CD1c-positive myeloid dendritic cell (primary cell): ENCODE measurements around the gene FRAT1.
"Not testable (repeated sequence)": the region's sequence is repeated elsewhere in the genome, so short reads cannot be mapped to it uniquely, and the experiment has no call there.

Experiments used
- DNase-seq: peaks from one replicate; pipeline ENCODE4 v3.0.0-alpha.2; 2016; ENCODE audit errors: extremely low spot score

The FRAT1 gene, protein sequence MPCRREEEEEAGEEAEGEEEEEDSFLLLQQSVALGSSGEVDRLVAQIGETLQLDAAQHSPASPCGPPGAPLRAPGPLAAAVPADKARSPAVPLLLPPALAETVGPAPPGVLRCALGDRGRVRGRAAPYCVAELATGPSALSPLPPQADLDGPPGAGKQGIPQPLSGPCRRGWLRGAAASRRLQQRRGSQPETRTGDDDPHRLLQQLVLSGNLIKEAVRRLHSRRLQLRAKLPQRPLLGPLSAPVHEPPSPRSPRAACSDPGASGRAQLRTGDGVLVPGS

DNA sequence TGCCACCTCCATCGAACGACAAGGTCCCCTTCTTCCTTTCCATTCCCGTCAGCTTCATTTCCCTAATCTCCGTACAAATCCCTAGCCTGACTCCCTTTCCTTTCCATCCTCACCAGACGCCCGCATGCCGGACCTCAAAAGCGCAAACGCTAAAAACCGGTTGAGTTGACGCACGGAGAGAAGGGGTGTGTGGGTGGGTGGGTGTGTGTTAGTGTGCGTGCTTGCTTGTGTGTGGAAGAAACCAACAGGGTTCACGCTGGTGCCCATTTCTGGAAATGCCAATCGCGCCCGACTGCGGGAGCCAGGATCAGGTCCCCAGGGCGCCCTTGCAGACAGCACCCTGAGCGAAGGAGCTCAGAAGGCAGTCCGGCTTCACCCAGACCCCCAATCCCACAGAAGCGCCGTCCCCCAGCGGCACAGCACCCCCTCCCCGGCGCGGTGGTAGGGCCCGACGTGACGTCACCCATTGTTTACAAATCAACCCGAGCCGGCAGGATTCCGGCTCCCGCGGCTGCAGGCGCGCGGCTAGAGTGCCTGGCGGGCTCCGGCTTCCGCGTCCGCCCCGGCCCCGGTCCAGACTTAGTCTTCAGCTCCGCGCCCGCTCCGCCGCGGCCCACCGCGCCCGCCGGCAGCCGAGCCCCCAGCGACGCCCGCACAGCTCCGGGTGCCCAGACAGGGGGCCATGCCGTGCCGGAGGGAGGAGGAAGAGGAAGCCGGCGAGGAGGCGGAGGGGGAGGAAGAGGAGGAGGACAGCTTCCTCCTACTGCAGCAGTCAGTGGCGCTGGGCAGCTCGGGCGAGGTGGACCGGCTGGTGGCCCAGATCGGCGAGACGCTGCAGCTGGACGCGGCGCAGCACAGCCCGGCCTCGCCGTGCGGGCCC, at the start of gene FRAT1:
FRAT1 (plus strand) TSS at position 500 of the 880 bp plus-strand sequence; CDS start at position 683, 183 bp downstream.
- DNase-seq = peak; percentile 94

DNA sequence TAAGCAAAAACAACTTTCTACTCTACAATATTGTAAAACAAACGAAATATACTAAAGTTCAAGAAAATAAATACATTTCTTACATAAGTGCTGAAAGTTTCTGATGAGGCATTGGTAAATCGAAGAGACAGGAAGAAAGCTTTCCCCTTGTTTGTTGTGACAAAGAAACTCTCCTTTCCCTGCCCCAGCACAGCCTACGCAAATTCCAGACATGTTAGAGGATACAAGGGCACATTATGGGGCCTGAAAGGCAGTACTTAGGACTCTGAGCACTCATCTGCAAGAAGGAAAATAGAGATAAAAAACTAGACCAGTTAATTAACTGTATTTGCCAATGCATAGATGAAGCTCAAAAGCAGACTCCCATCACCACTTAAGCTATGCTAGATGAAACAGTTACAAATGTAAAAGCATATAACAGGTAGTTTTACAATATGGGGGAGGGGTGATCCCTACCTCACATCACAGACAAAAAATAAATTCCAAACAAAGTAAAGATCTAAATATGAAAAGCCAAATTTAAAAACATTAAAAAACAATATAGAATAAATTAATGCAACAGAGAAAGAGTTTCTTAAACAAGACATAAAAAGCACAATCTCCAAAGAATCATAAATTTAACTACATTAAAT, 48.4 kb upstream of the FRAT1 start:
- DNase-seq = no peak

DNA sequence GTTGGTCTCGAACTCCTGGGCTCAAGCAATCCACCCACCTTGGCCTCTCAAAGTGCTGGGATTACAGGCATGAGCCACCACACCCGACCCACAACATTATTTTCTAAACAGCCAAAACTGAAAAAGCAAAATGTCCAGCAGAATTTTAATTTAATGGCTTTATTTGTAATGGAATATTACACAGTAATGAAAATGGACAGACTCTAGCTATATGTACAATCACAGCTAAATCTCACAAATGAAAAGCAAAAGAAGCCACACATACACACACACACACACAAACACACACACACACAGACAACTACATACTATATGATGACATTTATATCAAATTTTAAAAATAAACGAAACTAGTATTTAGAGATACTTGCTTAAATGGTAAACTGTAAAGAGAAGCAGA, 45.4 kb upstream of the FRAT1 start:
- no peak for DNase-seq

DNA sequence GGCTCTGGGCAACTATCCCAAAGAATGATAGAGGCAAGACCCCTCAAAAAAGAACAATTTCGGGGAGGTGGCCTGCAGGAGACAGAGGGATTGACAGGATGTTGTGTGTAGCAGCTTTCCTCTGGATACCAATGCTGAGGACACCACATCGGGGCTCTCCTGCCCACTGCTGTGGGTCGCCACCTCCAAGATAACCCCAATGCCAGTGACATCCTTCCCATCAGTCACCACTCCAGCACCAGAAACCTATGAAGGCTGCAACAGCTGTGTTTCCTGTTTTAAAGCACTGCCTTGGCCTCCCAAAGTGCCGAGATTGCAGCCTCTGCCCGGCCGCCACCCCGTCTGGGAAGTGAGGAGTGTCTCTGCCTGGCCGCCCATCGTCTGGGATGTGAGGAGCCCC, 44.2 kb upstream of the FRAT1 start:
- DNase-seq = no peak

DNA sequence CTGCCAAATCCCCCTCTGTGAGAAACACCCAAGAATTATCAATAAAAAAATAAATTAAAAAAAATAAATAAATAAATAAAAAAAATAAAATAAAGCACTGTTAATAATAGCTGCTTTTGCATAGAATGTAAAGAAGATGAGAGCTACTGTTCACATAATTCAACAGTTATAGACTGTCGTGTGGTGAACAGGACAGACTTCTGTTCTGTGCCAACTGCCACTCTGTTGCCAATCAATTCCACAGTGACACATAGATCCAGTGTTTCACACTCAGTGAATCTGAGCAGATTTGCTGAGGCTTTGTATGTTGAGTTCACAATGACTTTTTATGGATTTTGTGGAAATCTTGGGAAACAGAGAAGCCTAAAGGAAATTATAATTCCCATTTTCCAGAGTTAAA, 41.5 kb upstream of the FRAT1 start:
- DNase-seq = no peak

DNA sequence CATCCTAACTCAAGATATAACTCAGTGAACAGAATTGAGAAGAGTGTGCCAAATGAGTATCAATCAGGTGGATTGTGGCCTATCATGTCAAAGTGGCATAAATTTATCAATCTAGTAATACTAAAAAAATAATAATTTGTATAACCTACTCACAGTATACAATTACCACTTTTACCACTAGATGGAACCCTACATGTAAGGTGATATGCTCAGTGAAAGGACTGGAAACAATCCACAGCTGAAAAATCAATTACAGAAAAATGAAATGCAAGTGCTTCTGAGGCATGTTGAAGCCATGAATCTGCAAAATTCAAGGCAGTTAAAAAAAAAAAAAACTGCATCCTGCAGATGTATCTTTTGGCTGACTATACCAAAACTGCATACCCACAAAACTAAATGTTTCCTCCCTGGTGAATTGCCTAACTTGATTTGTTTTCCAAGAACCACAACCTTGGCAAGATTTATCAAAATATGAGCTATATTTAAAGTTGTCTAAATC, 40.5 kb upstream of the FRAT1 start:
- peak; percentile 73 for DNase-seq

DNA sequence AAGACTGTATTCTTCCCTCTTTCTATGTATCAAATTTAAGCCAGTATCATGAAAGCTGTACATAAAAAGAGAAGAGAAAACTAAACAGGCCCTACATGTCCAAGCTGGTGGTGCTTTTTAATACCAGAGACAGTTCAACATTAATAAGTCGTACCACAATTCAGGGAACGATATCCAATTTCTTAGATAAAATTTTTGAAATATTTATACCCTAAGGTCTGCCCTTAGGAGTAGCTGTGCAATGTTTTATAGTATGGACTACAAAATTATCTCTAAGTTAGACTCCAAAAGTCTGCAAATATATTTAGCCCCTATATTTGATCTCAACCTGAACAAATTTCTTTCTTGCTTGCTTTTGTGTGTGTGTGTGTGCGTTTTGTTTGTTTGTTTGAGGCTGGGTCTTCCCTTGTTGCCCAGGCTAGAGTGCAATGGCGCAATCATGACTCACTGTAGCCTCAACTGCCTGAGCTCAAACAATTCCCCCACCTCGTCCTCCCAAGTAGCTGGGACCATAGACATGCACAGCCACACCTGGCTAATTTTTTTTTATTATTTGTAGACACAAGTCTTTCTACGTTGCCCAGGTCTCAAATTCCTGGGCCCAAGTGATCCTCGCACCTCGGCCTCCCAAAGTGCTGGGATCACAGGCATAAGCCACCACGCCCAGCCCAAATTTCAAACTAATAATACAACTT, 39.8 kb upstream of the FRAT1 start:
- DNase-seq = peak; percentile 27

DNA sequence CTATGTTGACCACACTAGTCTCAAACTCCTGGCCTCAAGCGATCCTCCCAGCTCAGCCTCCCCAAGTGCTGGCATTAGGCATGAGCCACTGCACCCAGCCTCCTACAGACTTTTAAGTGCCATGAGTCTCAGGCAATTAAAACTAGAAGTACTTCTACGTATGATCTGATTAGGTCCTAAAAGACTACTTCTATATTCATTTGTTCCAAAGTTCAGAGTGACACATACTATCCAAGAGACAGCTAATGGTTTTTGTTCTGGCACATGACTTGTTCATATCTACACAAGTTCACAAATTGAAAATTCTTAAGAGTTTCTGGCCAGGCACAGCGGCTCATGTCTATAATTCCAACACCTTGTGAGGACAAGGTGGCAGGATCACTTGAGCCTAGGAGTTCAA, 38.3 kb upstream of the FRAT1 start:
- no peak for DNase-seq

DNA sequence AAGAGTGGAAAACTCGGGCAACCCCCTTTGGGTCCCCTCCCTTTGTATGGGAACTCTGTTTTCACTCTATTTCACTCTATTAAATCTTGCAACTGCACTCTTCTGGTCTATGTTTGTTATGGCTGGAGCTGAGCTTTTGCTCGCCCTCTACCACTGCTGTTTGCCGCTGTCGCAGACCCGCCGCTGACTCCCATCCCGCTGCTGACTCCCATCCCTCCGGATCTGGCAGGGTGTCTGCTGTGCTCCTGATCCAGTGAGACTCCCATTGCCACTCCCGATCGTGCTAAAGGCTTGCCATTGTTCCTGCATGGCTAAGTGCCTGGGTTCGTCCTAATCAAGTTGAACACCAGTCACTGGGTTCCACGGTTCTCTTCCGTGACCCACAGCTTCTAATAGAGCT, 29.0 kb upstream of the FRAT1 start:
- DNase-seq = not testable (repeated sequence)

DNA sequence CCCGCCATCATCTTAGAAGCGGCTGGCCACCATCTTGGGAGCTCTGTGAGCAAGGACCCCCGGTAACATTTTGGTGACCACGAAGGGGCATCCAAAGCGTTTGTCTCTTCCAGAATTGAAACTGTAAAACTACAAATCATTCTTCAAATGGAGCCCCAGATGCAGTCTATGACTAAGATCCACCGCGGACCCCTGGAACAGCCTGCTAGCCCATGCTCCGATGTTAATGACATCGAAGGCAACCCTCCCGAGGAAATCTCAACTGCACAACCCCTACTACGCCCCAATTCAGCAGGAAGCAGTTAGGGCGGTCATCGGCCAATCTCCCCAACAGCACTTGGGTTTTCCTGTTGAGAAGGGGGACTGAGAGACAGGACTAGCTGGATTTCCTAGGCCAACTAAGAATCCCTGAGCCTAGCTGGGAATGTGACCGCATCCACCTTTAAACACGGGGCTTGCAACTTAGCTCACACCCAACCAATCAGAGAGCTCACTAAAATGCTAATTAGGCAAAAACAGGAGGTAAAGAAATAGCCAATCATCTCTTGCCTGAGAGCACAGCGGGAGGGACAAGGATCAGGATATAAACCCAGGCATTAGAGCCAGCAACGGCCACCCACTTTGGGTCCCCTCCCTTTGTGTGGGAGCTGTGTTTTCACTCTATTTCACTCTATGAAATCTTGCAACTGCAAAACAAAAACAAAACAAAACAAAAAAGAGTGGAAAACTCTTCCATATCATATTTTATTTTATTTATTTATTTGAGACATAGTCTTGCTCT, 28.3 kb upstream of the FRAT1 start:
- not testable (repeated sequence) for DNase-seq

DNA sequence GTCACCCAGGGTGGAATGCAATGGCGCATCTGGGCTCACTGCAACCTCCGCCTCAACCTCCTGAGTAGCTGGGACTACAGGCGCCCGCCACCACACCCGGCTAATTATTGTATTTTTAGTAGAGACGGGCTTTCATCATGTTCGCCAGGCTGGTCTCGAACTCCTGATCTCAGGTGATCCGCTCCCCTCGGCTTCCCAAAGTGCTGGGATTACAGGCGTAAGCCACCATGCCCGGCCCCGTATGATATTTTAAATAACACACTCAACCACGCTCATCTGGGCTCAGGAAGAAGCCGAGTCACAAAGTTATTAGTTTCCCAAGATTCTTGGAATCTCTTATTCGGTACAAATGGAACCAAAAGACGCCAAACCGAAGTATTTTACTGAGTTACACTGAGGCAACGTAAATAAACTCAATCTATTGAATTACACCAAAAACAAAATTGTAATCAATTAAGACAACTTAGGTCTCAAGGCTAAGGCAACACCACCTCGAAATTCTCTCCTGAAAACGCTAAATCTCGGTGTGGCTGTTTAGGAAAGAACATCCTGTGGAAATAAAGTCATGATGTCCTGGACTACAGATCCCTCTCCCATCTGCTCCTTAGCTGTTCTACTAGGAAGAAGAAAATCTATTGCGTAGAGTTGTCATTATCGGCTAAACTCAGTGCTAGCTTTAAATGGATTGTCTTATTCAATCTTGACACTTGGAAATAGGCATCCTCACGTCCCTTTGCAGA, 27.5 kb upstream of the FRAT1 start:
- no peak for DNase-seq

DNA sequence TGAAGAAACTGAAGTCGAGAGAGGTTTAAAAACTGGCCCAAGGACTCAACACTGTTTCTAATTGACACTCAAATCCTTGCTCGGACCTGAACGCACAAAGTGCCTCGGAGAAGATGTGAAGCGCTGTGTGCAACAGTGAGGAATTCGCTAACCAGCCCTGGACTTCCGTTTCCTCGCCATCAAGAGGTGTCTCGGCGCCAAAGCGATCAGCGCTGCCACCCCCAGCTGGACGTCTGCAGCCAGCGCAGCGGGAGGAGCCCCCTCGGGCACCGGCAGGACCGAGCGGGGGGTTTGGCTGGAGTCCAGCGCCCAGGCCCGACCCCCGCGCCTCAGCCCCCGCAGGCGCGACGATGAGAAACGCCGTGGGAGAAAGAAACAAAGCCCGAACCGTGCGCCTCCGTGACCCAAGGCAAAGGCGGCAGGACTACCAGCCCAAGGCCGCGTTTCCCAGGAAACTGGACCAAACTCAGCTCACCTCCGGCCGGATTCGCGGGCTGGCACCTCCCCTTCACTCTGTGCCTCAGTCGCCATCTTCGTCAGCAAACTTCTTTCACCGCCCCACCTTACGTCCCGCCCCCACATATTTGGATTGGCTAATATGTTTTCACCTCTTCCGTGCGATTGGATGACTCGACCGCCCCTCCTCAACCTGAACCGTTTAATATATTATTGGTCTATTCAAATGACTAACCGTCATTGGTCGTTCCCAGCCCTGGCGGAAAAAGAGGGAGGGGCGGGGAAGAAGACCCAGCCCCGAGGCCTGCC, 26.8 kb upstream of the FRAT1 start, which contains the start of gene ARHGAP19:
ARHGAP19 (minus strand) TSS at position 541 of the 765 bp plus-strand sequence; CDS start at position 531, 10 bp downstream.
- peak; percentile 99 for DNase-seq

DNA sequence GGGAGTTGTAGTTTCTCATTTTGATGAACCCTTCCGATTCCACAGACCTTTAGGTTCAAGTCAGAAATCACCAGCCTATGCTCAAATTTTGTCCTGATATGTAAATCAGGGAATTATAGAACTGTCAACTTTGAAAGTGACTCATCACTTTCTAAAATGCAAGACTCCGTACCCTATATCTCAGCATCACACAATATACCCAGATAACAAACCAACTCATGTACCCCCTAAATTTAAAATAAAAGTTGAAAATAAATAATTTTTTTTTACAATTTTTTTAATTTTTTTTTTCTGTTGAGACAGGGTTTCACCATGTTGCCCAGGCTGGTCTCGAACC, 26.2 kb upstream of the FRAT1 start:
- DNase-seq = no peak

DNA sequence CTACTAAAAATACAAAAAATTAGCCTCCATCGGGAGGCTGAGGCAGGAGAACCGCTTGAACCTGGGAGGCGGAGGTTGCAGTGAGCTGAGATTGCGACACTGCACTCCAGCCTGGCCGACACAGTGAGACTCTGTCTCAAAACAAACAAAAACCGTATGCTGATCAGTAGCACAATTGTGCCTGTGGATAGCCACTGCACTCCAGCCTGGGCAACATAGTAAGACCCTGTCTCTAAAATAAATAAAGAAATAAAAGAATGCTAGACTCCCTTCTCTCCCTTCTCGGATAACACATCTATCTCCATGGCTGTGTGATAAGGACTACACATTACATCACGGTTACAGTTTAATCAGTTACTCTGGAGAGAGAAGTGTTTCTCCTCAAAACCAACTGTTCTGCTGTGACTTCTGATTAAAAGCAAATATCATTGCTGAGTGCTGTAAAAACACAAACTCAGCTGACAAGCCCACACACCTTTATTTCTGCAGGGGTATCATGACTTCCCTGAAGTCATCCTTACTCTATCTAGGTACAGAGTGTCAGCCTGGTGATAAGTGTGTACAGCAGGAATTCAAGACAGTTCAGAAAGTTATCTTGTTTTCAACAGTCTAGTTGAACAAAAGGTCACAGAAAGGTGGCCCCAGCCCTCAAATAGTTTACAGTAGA, 21.4 kb upstream of the FRAT1 start:
- no peak for DNase-seq

DNA sequence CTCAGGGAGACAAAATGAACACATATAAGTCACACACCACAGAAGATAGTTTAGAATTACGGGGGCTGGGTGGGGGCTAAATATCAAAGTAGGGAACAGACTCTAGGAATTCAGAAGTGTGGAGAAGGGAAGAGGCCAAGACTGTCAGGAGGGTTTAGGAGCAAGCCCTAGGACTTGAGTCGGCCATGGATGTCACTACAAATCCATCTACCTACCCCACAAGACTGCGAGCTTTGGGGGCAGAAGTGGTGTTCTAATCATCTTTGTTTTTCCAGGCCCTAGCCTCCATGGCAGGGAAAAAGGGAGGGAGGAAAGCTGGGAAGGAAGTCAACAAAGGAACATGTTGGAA, 20.9 kb upstream of the FRAT1 start:
- DNase-seq = no peak

DNA sequence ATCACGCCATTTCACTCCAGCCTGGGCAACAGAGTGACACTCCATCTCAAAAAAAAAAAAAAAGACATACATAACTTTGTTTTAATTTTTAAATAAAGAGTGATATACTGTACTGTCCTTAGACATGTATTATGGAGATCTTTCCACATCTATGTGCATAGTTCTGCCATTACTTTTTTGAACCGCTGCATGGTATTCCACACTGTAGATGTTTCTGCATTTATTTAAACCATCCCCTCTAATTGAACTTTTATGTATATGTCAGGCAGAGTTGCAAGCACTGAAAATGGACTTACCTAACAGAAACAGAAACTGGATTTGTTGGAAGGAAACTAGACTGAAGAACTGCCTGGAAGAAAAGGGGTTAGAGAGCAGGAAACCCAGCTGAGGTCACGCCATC, 18.1 kb upstream of the FRAT1 start:
- no peak for DNase-seq

DNA sequence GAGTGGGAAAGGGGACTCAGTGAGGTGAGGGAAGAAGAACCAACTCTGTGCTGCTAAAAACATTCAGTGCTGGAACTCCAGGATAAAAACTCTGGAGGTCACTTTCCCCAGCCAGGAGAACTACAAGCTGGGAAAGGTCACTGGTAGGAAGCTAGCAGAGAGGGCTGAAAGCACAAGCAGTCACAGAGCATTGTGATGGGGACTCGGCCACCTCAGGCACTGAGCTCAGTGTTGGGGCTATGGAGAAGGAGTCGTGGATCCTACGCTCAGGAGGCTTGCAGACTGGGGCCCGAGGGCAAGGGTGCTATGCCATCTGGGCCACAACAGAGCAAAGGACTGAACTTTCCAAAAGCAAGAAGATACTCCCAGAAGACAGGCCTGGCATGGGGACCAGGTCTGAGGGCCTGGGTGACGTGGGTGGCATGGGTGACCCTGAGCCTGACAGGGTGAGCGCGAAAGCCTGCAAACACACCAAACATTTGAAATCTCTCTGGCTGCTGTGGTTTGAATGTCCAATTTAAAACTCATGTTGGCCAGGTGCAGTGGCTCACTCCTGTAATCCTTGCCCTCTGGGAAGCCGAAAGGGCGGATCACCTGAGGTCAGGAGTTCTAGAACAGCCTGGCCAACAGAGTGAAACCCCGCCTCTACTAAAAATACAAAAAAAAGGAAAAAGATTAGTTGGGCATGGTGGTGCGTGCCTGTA, 16.8 kb upstream of the FRAT1 start:
- DNase-seq = no peak

DNA sequence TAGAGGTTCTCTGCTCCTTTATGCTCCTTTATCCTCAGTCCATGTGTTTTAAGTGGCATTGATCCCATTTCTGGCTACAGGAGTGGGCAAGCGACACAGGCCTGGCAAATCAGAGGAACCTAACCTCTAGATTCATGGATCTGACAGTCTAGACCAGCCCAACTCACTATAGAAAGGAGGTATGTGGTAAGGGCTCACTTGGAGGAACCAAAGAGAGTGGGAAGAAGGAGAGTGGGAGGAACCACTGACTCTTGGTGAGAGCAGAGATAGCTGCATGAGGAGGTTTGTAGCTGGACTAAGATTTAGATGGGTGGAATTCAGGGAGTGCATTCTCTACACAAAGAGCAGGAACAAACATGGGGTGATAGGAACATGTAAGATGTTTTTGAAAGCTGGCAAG, 11.6 kb upstream of the FRAT1 start:
- DNase-seq = peak; percentile 64
